GM23248 (cell line): ENCODE measurements around the gene PRR18.

Experiments used
- EZH2 ChIP-seq: fragments of 200-600 bp; sonication (generic); IDR thresholded peaks from 2 replicates; pipeline ENCODE4 v1.6.1; 2018; ENCODE audit warnings: antibody characterized with exemption, mild to moderate bottlenecking; ENCODE audit not compliant: insufficient read depth, poor library complexity, severe bottlenecking
- EZH2phosphoT487 ChIP-seq: fragments of 200-600 bp; sonication (generic); IDR thresholded peaks from 2 replicates; pipeline ENCODE4 v1.6.1; 2018; ENCODE audit warnings: antibody characterized with exemption, moderate library complexity, mild to moderate bottlenecking, low read depth; ENCODE audit not compliant: insufficient read depth

DNA sequence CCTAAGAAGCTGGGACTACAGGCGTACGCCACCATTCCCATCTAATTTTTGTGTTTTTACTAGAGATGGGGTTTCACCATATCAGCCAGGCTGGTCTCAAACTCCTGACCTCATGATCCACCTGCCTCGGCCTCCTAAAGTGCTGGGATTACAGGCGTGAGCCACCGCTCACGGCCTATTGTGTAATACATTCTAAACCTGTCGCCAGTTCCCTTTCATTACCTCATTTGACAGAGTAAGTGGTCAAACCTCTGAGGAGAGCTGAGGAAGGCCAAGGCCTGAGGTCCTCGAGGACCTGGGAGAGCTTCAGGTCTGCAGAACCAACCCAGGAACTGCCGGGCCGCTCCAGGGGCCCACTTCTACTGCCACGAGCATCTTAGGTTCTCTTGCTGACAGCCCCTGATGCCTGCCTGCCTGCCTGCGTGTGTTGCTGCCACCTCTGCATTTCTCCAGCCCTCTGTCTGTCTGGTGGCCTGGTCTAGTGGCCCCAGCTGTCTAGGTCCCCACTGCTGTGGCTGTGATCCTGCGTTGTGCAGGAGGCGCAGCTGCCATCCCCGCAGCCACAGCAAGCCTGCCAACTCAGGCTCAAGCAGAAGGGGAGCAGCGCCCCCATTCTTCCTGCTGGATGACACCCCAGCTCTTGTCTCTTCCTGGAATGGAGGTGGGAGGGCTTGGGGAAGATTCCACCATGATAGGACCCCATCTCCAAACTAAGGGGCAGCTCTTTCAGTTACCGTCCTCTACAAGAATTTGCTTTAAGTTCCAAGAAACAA is 45.3 kb downstream of the PRR18 start:
- no peak for TF ChIP-seq EZH2
- no peak for TF ChIP-seq EZH2phosphoT487
